Kidney epithelial cell (primary cell): Measurements from ENCODE around the gene PPP2R3B. TPM values are rescaled to one million over a fixed set of nuclear protein-coding genes. Genes with fewer than 3 reads are reported as not detected.

Experiments used
- DNase-seq: peaks from one replicate; pipeline ENCODE4 v3.0.0-alpha.2; 2010; ENCODE audit warnings: low read depth
- H3K27me3 ChIP-seq: 2 replicates; pipeline ENCODE4 v1.6.0; 2011; ENCODE audit warnings: low read length; ENCODE audit not compliant: control insufficient read depth, insufficient read depth
- H3K36me3 ChIP-seq: 2 replicates; pipeline ENCODE4 v1.5.1; 2011; ENCODE audit warnings: low read length; ENCODE audit not compliant: control insufficient read depth, insufficient read depth
- H3K4me3 ChIP-seq: 2 replicates; pipeline ENCODE4 v1.5.1; 2011; ENCODE audit warnings: low read depth, mild to moderate bottlenecking, control low read depth, low read length
- CTCF ChIP-seq: IDR thresholded peaks from 2 replicates; pipeline ENCODE4 v1.5.1; 2011; ENCODE audit warnings: mild to moderate bottlenecking, moderate library complexity, low read length, control low read depth, inconsistent platforms; ENCODE audit not compliant: insufficient read depth, poor library complexity, severe bottlenecking
- total RNA-seq: library from RNA; depleted of rRNA; stranded (reverse); fragments of >200 nt; gene quantifications from 2 replicates; pipeline ENCODE4 v1.2.3, GENCODE V29; 2015

The PPP2R3B gene
- total RNA-seq, 1 donor from 2014 or later: 17.7 TPM

GRCh38 chrX:346034-346813, 40.5 kb downstream of the PPP2R3B start:
- Histone ChIP-seq H3K36me3 (no peaks in the 10 kb centered on the region), H3K4me3 (no peak overlapping the region), H3K27me3 (peaks cover 8% of the 10 kb centered on the region)
- TF ChIP-seq CTCF: no peak
- DNase-seq: no peak

- H3K36me3 ChIP-seq: no peaks in the 10 kb centered on the region
- DNase-seq: no peak
- H3K4me3 ChIP-seq: no peak overlapping the region
- TF ChIP-seq CTCF: no peak
- no peaks in the 10 kb centered on the region for H3K27me3 ChIP-seq
These were observed 41.4 kb downstream of the PPP2R3B start for GRCh38 chrX:345020-345925.

GRCh38 chrX:344371-344901, 42.3 kb downstream of the PPP2R3B start:
- H3K4me3 ChIP-seq: no peak overlapping the region
- DNase-seq: no peak
- H3K36me3 ChIP-seq: no peaks in the 10 kb centered on the region
- no peak for TF ChIP-seq CTCF
- no peaks in the 10 kb centered on the region for H3K27me3 ChIP-seq

GRCh38 chrX:341541-342101, 45.1 kb downstream of the PPP2R3B start:
- H3K36me3 ChIP-seq: no peaks in the 10 kb centered on the region
- TF ChIP-seq CTCF: no peak
- no peak overlapping the region for H3K4me3 ChIP-seq
- no peaks in the 10 kb centered on the region for H3K27me3 ChIP-seq
- no peak for DNase-seq

GRCh38 chrX:340641-341423, 45.9 kb downstream of the PPP2R3B start:
- H3K4me3 ChIP-seq: no peak overlapping the region
- no peak for DNase-seq
- no peaks in the 10 kb centered on the region for H3K27me3 ChIP-seq
- H3K36me3 ChIP-seq: no peaks in the 10 kb centered on the region
- TF ChIP-seq CTCF: no peak
